GM06990 (cell line): ENCODE measurements around the gene SLC35F5.

Experiments used
- DNase-seq: peaks from one replicate; pipeline ENCODE4 v3.0.0-alpha.2; 2011; ENCODE audit not compliant: insufficient read length; ENCODE audit errors: extremely low read depth
- H3K27me3 ChIP-seq: replicated peaks from 2 replicates; pipeline ENCODE4 v1.6.0; 2011; ENCODE audit warnings: low read length; ENCODE audit not compliant: control insufficient read depth, insufficient read depth
- H3K36me3 ChIP-seq: 2 replicates; pipeline ENCODE4 v1.5.1; 2011; ENCODE audit warnings: low read length; ENCODE audit not compliant: control insufficient read depth, insufficient read depth
- H3K4me3 ChIP-seq: replicated peaks from 2 replicates; pipeline ENCODE4 v1.5.1; 2011; ENCODE audit warnings: low read depth, mild to moderate bottlenecking, control low read depth, low read length
- CTCF ChIP-seq: IDR thresholded peaks from 2 replicates; pipeline ENCODE4 v1.5.1; 2011; ENCODE audit warnings: low read length, control low read depth, mild to moderate bottlenecking, inconsistent platforms; ENCODE audit not compliant: insufficient read depth, poor library complexity, severe bottlenecking

Gene SLC35F5

DNA sequence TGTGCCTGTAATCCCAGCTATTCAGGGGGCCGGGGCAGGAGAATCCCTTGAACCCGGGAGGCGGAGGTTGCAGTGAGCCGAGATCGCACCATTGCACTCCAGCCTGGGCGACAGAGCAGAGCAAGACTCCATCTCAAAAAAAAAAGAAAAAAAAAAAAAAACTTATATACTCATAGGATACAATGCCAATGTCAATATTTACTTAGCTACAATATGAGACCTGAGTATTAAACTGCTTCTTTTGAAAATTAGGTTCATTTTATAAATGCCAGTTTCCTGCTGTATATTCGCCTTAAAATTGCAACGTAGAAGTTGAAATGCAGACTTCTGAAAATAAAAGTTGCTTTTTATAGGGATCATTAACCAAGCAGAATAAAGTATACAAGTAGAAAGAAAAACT lies 2.3 kb downstream of the SLC35F5 start:
- Histone ChIP-seq H3K36me3 (peaks cover 2% of the 10 kb centered on the region), H3K27me3 (no peaks in the 10 kb centered on the region), H3K4me3 (no peak overlapping the region)
- DNase-seq, result no peak
- no peak for TF ChIP-seq CTCF

GRCh38 chr2:113750385-113750784 lies 6.1 kb downstream of the SLC35F5 start:
- Histone ChIP-seq H3K4me3 (no peak overlapping the region), H3K27me3 (no peaks in the 10 kb centered on the region), H3K36me3 (peaks cover 2% of the 10 kb centered on the region)
- no peak for TF ChIP-seq CTCF
- no peak for DNase-seq

GRCh38 chr2:113741091-113741490 lies 15.4 kb downstream of the SLC35F5 start:
- H3K27me3 ChIP-seq, result no peaks in the 10 kb centered on the region
- no peak overlapping the region for H3K4me3 ChIP-seq
- TF ChIP-seq CTCF, result no peak
- peaks cover 2% of the 10 kb centered on the region; the same call in 1 of the 2 replicates for H3K36me3 ChIP-seq
- no peak for DNase-seq

- Histone ChIP-seq H3K4me3 (no peak overlapping the region), H3K36me3 (peaks cover 2% of the 10 kb centered on the region; the same call in 1 of the 2 replicates), H3K27me3 (no peaks in the 10 kb centered on the region)
- DNase-seq, result no peak
- no peak for TF ChIP-seq CTCF
Observed at GRCh38 chr2:113739849-113740248, 16.6 kb downstream of the SLC35F5 start.

GRCh38 chr2:113734185-113734584 lies 22.3 kb downstream of the SLC35F5 start:
- H3K27me3 ChIP-seq, result no peaks in the 10 kb centered on the region
- no peaks in the 10 kb centered on the region for H3K36me3 ChIP-seq
- DNase-seq, result no peak

More at GRCh38 chr2:113734185-113734584, 22.3 kb downstream of the SLC35F5 start:
- no peak for TF ChIP-seq CTCF
- no peak overlapping the region for H3K4me3 ChIP-seq
